GM18873 (cell line): ENCODE measurements around the gene MYPN.
"Not testable (repeated sequence)": the region's sequence is repeated elsewhere in the genome, so short reads cannot be mapped to it uniquely, and the experiment has no call there.

ENCODE experiments used
- ATAC-seq: cut with Tn5 transposase; IDR thresholded peaks from one replicate; pipeline ENCODE4 v1.9.1; 2021; ENCODE audit warnings: mild to moderate bottlenecking, moderate library complexity, moderate number of reproducible peaks; ENCODE audit not compliant: unreplicated experiment, low FRiP score

The MYPN gene

GRCh38 chr10:68158031-68158430, 48.7 kb downstream of the MYPN start:
- no peak for ATAC-seq

GRCh38 chr10:68163735-68164134, 54.4 kb downstream of the MYPN start:
- peak; percentile 99 for ATAC-seq

- no peak for ATAC-seq
These were observed 56.4 kb downstream of the MYPN start for GRCh38 chr10:68165643-68166042.

DNA sequence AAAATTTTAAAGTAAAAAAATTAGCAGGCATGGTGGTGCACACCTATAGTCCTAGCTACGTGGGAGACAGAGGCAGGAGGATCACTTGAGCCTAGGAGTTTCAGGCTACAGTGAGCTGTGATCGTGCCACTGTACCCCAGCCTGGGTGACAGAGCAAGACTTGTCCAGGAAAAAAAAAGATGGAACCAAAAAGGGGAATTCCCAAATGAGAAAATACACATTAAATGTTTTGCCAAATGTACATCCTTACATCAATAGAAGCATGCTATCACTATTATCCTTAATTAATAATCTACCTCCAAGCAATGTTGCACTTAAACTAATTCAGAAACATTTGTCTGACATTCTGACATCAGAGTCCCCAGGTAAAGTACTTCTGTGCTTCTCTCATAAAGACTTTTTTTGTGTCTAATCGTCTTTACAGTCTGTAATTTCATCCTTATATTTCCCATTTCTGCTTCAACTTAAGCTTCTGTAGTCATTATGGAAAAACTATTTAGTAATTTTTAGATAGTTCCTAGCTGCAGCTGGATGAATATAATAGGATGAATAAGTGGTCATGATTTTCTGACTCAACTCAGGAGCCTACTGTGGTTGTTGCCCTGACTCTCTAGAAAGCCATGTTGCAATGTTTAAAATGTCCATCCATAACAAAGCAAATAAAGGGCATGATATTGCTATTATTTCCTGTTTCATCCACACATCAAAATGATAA, 57.7 kb downstream of the MYPN start:
- ATAC-seq, result no peak

DNA sequence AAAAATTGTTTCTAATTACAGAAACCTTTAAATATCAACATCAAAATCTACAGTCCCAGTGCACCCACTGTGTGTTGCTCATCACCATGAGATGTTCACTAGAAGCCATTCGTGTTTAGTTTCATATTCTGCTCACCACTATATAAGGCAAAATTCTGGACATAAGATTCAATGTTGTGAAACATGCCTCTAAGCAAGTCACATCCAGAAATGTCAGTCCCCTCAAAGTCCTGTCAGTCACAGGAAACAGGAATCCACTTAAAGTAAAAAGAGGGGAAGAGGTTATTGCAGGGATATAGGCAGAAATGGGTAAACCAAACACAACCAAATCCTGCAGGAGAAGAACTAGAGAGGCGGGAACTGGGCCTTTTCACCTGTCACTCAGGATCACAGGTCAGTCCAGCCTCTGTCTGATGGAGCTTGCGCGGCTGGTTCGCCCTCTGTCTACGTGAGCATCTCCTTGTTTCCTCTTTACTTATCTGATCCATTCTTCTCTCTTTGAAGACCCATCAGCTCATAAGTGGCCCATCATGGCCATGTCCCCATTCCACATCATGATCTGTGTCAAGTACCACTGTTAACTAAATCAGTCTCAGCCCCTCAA, 58.4 kb downstream of the MYPN start:
- ATAC-seq, result no peak

- no peak for ATAC-seq
These were observed 62.3 kb downstream of the MYPN start for GRCh38 chr10:68171539-68172080.

GRCh38 chr10:68172324-68172723, 63.0 kb downstream of the MYPN start:
- no peak for ATAC-seq

DNA sequence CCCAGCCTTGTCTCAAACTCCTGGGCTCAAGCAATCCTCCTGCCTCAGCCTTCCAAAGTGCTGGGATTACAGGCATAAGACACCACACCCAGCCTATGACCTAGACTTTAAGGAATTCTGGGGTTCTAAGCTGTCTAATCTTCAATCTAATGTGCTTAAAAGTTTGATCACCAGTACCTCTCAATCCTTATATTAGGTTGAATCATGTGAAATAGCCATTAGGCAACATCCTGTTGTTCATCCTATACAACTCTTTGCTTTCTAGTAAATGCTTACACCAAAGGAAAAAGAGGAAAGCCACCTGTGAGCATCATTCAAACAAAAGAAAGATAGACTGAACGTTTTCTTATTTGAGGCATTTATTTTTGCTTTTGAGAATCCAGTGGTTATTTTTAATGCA, 66.7 kb downstream of the MYPN start:
- ATAC-seq, result no peak

GRCh38 chr10:68176797-68177196, 67.5 kb downstream of the MYPN start:
- ATAC-seq, result no peak

- no peak for ATAC-seq
These were observed 69.3 kb downstream of the MYPN start for GRCh38 chr10:68178592-68178991.

GRCh38 chr10:68179016-68179415, 69.7 kb downstream of the MYPN start:
- ATAC-seq, result no peak

GRCh38 chr10:68180490-68180889, 71.2 kb downstream of the MYPN start:
- ATAC-seq, result no peak

DNA sequence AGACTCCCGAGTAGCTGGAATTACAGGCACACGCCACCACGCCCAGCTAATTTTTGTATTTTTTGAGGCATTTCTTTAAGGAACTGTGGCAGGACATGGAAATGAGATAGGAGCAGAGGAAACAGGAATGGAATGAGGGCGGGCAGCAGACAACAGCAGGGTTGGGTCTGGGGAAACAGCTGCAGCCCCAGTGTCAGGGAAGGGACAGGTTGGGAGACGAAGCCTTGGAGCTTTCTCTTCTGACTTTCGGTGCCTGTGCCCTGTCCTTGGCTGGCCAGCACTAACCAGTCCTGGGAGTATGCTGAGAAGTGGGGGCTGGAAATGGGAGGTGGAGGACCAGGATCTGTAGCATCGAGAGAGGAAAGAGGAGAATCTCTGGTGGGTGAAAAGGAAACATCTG, 75.3 kb downstream of the MYPN start:
- no peak for ATAC-seq

DNA sequence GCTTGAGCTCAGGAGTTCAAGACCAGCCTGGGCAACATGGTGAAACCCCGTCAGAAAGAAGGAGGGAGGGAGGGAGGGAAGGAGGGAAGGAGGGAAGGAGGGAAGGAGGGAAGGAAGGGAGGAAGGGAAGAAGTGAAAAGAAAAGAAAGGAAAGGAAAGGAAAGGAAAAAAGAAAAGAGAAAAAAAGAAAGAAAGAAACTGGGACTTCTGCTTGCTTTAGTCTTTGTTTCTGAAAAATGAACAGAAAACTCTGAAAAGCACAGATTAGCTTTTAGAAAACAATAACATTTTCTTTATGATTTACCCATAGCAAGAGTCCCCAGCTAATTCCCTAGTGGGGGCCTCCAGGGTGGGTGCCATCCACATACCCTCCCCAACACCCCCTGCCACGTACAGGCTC, 75.8 kb downstream of the MYPN start:
- ATAC-seq, result no peak

DNA sequence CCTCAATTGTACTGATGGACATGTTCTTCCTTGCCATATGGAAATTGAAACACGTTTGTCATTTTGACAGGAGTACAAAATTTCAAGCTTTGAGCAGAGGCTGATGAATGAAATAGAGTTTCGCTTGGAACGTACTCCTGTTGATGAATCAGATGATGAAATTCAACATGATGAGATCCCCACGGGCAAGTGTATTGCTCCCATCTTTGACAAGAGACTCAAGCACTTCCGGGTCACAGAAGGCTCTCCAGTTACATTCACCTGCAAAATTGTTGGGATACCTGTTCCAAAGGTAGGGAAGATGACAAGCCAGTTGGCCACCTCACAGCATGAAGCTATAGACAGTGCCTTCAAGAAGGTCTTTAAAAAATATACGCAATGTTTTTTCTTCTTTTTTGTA, 79.5 kb downstream of the MYPN start:
- no peak for ATAC-seq

- no peak for ATAC-seq
These were observed 82.8 kb downstream of the MYPN start for GRCh38 chr10:68192113-68192512.

GRCh38 chr10:68194290-68194689, 85.0 kb downstream of the MYPN start:
- no peak for ATAC-seq

DNA sequence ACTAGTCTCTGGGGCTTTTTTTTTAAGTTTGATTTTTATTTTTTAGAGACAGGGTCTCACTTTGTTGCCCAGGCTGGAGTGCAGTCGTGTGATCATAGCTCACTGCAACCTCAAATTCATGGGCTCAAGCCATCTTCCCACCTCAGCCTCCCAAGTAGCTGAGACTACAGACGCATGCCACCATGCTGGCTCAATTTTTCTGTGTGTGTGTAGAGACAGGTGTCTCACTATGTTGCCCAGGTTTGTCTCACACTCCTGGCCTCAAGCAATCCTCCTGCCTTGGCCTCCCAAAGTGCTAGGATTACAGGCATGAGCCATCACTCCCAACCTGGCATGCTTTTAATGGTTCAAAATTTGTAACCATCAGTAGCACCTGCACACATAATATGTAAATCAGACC, 86.5 kb downstream of the MYPN start:
- ATAC-seq, result not testable (repeated sequence)

DNA sequence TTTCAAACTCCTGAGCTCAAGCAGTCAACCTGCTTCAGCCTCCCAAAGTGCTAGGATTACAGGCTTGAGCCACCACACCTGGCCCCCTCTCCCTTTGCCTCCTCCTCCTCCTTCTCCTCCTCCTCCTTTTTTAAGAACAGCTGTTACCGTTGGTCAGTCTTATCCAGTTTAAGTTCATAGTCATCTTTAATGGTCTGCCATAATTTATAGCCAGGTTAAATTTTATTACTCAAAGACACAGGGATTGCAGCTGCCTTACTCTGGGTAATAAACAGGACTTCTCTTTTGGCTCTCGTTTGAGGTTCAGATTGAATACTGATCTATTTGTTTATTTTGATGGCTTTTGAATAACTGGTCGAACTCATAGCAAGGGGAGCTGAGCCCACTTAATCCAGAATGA, 87.4 kb downstream of the MYPN start:
- ATAC-seq, result no peak

GRCh38 chr10:68202960-68203353, 93.7 kb downstream of the MYPN start:
- ATAC-seq, result no peak

DNA sequence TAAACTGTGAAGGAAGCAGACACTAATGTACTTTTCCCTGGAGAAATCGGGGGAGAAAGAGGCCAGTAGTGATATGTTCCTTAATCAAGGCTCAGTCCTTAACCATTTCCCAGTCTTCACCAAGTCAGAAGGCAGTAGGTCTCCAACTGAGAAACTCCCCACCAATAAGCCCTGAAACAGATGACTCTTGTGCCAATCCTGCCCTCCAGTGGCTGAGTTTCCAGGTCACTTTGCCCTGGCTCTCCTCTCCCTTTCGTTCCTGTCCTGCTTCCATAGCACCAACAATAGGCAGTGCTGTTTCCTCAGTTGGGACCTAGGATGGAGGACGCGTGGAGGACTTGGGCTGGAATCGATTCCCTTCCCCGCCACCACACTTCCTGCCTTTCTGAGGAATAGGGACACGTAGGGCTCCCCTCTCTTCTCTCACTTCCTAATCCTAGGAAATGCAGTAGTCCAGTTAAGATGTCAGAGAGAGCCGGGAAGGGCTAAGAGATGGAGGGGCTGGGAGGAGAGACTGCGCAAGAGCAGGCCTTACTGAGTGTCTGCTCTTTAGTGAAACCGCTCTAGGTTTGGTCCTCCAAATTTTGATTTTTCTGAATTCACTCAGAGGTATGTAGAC, 99.2 kb downstream of the MYPN start:
- ATAC-seq, result no peak

GRCh38 chr10:68211669-68212068, 102.4 kb downstream of the MYPN start:
- no peak for ATAC-seq
